ENCODE data around the gene ASPHD1.

DNA sequence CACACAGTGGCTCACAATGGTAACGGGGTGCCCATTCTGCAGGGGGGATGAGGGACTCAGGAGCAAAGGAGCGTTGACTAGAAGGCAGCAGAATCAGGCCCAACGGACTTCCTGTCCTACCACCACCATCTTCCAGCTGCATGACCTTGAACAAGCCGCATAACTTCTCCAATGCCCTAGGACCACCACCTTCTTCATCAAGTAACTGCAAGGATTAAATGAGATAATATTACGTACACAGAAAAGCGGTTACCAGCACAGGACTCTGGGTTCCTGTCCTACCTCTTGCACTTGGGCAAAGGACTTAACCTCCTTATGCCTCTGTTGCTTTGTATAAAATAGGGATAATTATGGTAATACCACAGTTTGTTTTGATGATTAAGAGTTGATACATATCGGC lies 4.7 kb downstream of the ASPHD1 start:
- TF ChIP-seq, protein P1, sequence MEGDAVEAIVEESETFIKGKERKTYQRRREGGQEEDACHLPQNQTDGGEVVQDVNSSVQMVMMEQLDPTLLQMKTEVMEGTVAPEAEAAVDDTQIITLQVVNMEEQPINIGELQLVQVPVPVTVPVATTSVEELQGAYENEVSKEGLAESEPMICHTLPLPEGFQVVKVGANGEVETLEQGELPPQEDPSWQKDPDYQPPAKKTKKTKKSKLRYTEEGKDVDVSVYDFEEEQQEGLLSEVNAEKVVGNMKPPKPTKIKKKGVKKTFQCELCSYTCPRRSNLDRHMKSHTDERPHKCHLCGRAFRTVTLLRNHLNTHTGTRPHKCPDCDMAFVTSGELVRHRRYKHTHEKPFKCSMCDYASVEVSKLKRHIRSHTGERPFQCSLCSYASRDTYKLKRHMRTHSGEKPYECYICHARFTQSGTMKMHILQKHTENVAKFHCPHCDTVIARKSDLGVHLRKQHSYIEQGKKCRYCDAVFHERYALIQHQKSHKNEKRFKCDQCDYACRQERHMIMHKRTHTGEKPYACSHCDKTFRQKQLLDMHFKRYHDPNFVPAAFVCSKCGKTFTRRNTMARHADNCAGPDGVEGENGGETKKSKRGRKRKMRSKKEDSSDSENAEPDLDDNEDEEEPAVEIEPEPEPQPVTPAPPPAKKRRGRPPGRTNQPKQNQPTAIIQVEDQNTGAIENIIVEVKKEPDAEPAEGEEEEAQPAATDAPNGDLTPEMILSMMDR (IDR thresholded peaks at IDR 0.05), result no peak
- TF ChIP-seq POLR2A (IDR thresholded peaks at IDR 0.05), result no peak

Data from heart left ventricle (tissue), 13 donors.